Measurements from ENCODE around the gene DNAJC7.

Gene DNAJC7

GRCh38 chr17:42031584-42031983 lies 14.3 kb upstream of the DNAJC7 start:
- Histone ChIP-seq H3K9ac (ENCODE audit: low read length) (no peak overlapping the region), H3K27me3 (replicated peaks; ENCODE audit: insufficient read depth, low read length) (no peaks in the 10 kb centered on the region), H3K9me3 (replicated peaks; ENCODE audit: insufficient read depth, low read length) (no peaks in the 10 kb centered on the region), H3K4me2 (ENCODE audit: low read depth, low read length) (no peak overlapping the region), H3K9me2 (replicated peaks; ENCODE audit: insufficient read depth, low read length) (no peaks in the 10 kb centered on the region), H3K79me2 (ENCODE audit: low read length) (no peaks in the 10 kb centered on the region), H2AFZ (ENCODE audit: low read length) (no peak overlapping the region), H3K36me3 (replicated peaks; ENCODE audit: insufficient read depth, low read length) (no peaks in the 10 kb centered on the region), H3F3A (ENCODE audit: insufficient read depth, low read length) (no peaks in the 10 kb centered on the region), H3K27ac (ENCODE audit: low read length) (no peak overlapping the region), H3K4me1 (ENCODE audit: low read length) (peaks cover 6% of the 10 kb centered on the region; the same call in 1 of the 2 replicates), H4K20me1 (ENCODE audit: insufficient read depth, low read length) (no peaks in the 10 kb centered on the region), H3K4me3 (ENCODE audit: low read length) (no peak overlapping the region)
- DNase-seq, result no peak
- no peak for TF ChIP-seq EZH2phosphoT487 (IDR thresholded peaks at IDR 0.05; ENCODE audit: low read length)
- TF ChIP-seq EZH2 (optimal IDR thresholded peaks at IDR 0.05; ENCODE audit: low read depth, low read length), result no peak
- TF ChIP-seq CTCF (IDR thresholded peaks at IDR 0.05; ENCODE audit: low read length), result no peak

GRCh38 chr17:42028791-42029127 lies 11.5 kb upstream of the DNAJC7 start:
- H3K79me2 ChIP-seq (ENCODE audit: low read length), result no peaks in the 10 kb centered on the region
- H2AFZ ChIP-seq (ENCODE audit: low read length), result no peak overlapping the region
- TF ChIP-seq EZH2 (optimal IDR thresholded peaks at IDR 0.05; ENCODE audit: low read depth, low read length), result no peak
- TF ChIP-seq CTCF (IDR thresholded peaks at IDR 0.05; ENCODE audit: low read length), result no peak
- no peak for TF ChIP-seq EZH2phosphoT487 (IDR thresholded peaks at IDR 0.05; ENCODE audit: low read length)
- no peak overlapping the region for H3K4me3 ChIP-seq (ENCODE audit: low read length)
- no peaks in the 10 kb centered on the region for H3K9me2 ChIP-seq (replicated peaks; ENCODE audit: insufficient read depth, low read length)
- peaks cover 15% of the 10 kb centered on the region for H3F3A ChIP-seq (ENCODE audit: insufficient read depth, low read length)
- no peak overlapping the region for H3K4me2 ChIP-seq (ENCODE audit: low read depth, low read length)
- no peaks in the 10 kb centered on the region for H3K27me3 ChIP-seq (replicated peaks; ENCODE audit: insufficient read depth, low read length)
- no peak for DNase-seq
- H3K9me3 ChIP-seq (replicated peaks; ENCODE audit: insufficient read depth, low read length), result no peaks in the 10 kb centered on the region
- H3K4me1 ChIP-seq (ENCODE audit: low read length), result peaks cover 21% of the 10 kb centered on the region
- H4K20me1 ChIP-seq (ENCODE audit: insufficient read depth, low read length), result no peaks in the 10 kb centered on the region
- no peak overlapping the region for H3K27ac ChIP-seq (ENCODE audit: low read length)
- no peak overlapping the region for H3K9ac ChIP-seq (ENCODE audit: low read length)
- H3K36me3 ChIP-seq (replicated peaks; ENCODE audit: insufficient read depth, low read length), result no peaks in the 10 kb centered on the region

GRCh38 chr17:42027961-42028790 lies 10.9 kb upstream of the DNAJC7 start:
- Histone ChIP-seq H3K79me2 (ENCODE audit: low read length) (no peaks in the 10 kb centered on the region), H3F3A (ENCODE audit: insufficient read depth, low read length) (peaks cover 15% of the 10 kb centered on the region), H3K9me2 (replicated peaks; ENCODE audit: insufficient read depth, low read length) (no peaks in the 10 kb centered on the region), H3K4me2 (ENCODE audit: low read depth, low read length) (no peak overlapping the region), H3K27me3 (replicated peaks; ENCODE audit: insufficient read depth, low read length) (no peaks in the 10 kb centered on the region), H2AFZ (ENCODE audit: low read length) (no peak overlapping the region), H3K4me1 (ENCODE audit: low read length) (peaks cover 21% of the 10 kb centered on the region), H3K4me3 (ENCODE audit: low read length) (no peak overlapping the region), H4K20me1 (ENCODE audit: insufficient read depth, low read length) (no peaks in the 10 kb centered on the region), H3K36me3 (replicated peaks; ENCODE audit: insufficient read depth, low read length) (no peaks in the 10 kb centered on the region), H3K9ac (ENCODE audit: low read length) (no peak overlapping the region), H3K27ac (ENCODE audit: low read length) (no peak overlapping the region), H3K9me3 (replicated peaks; ENCODE audit: insufficient read depth, low read length) (no peaks in the 10 kb centered on the region)
- DNase-seq, result no peak
- TF ChIP-seq EZH2phosphoT487 (IDR thresholded peaks at IDR 0.05; ENCODE audit: low read length) (no peak), CTCF (IDR thresholded peaks at IDR 0.05; ENCODE audit: low read length) (peak; percentile 14; the same call in 1 of the 2 replicates)
